Measurements from ENCODE around the gene STK4. TPM values are rescaled to one million over a fixed set of nuclear protein-coding genes. Genes with fewer than 3 reads are reported as not detected.

The STK4 gene
- total and polyA plus RNA-seq, 9 donors = 8.3 to 27.5 (median 19.6) TPM

DNA sequence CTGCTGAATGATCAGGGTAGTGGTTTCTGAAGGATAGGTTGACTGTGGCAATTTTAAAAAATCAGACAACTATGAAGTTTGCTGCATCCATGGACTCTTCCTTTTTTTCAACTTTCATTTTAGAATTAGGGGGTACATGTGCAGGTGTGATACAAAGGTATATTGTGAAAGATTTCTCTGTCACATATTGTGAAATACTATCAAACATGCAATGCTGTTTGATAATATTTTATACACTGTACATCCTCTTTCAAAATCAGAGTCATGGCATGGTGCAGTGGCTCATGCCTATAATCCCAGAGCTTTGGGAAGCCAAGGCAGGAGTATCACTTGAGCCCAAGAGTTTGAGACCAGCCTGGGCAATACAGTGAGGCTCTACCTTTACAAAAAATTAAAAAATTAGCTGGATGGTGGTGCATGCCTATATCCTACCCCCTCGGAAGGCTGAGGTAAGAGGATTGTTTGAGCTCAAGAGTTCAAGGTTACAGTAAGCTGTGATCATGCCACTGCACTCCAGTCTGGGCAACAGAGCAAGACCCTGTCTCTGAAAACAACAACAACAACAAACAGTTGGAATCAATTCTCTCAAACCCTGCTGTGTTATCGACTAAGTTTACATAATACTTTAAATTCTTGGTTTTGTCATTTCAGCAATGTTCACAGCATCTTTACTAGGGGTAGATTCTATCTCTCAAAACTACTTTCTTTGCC, 153.4 kb downstream of the STK4 start:
- H3K4me3 ChIP-seq = no peak overlapping the region
- H3K4me1 ChIP-seq (ENCODE audit: insufficient read depth) = no peaks in the 10 kb centered on the region
- no peak for TF ChIP-seq EP300 (IDR thresholded peaks at IDR 0.05)
- WGBS, 3 donors = 70 to 75% (median 75%) methylated on average over 2 of the region's 2 CpGs
- no peaks in the 10 kb centered on the region for H3K9me3 ChIP-seq
- H3K27ac ChIP-seq = no peak overlapping the region
- no peaks in the 10 kb centered on the region for H3K36me3 ChIP-seq
- no peaks in the 10 kb centered on the region for H3K27me3 ChIP-seq
- intact Hi-C loops (cut with DNase I) = no loop called here
- DNase-seq = no peak

DNA sequence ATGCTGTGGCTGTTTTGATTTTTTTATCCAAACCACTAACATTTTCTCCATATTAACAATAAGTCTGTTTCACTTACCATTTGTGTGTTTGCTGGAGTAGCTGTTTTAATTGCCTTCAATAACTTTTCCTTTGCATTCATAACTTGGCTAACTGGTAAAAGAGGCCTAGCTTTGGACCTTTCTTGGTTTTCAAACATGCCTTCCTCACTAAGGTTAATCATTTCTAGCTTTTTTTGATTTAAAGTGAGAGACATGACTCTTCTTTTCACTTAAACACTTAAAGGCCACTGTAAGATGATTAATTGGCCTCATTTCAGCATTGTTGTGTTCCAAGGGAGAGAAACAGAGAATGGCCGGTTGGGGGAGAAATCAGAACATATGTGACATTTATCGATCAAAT, 155.1 kb downstream of the STK4 start:
- intact Hi-C loops (cut with DNase I) = no loop called here
- no peaks in the 10 kb centered on the region for H3K27me3 ChIP-seq

DNA sequence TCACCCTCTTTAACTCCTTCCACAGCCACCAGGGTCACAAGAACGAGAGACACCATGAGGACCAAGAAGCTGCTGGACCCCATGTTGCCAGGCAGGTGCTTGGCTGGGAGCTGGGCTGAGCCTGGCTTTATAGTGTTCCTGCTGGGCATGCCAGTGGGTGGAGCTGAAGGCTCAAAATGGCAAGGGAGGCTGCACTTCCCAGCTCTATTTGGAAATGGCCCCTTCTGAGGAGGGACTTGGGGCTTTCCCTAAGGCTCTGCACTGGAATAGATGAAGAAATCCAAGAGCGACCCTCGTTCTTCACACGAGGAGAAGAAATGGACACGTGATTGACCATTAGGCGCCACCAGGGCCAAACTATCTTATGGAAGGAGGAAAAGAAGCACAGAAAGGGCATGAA, 158.1 kb downstream of the STK4 start, which contains the start of gene WFDC12:
Gene WFDC12, minus strand, starts transcription at position 101 of the 400 bp plus-strand sequence. Its CDS starts 18 bp downstream, at position 83.
- Histone ChIP-seq H3K27ac (no peak within 1 kb of the TSS), H3K36me3 (no peaks in the 10 kb centered on the region), H3K4me1 (ENCODE audit: insufficient read depth) (no peaks in the 10 kb centered on the region), H3K27me3 (no peaks in the 10 kb centered on the region), H3K4me3 (no peak within 1 kb of the TSS), H3K9me3 (no peaks in the 10 kb centered on the region)
- TF ChIP-seq, protein P1, sequence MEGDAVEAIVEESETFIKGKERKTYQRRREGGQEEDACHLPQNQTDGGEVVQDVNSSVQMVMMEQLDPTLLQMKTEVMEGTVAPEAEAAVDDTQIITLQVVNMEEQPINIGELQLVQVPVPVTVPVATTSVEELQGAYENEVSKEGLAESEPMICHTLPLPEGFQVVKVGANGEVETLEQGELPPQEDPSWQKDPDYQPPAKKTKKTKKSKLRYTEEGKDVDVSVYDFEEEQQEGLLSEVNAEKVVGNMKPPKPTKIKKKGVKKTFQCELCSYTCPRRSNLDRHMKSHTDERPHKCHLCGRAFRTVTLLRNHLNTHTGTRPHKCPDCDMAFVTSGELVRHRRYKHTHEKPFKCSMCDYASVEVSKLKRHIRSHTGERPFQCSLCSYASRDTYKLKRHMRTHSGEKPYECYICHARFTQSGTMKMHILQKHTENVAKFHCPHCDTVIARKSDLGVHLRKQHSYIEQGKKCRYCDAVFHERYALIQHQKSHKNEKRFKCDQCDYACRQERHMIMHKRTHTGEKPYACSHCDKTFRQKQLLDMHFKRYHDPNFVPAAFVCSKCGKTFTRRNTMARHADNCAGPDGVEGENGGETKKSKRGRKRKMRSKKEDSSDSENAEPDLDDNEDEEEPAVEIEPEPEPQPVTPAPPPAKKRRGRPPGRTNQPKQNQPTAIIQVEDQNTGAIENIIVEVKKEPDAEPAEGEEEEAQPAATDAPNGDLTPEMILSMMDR (IDR thresholded peaks at IDR 0.05) = no peak
- no peak for TF ChIP-seq POLR2A (IDR thresholded peaks at IDR 0.05)
- no peak for TF ChIP-seq EP300 (IDR thresholded peaks at IDR 0.05)
- DNase-seq = no peak
- whole genome bisulfite sequencing, 3 donors = 78 to 80% (median 79%) methylated on average over 6 of the region's 6 CpGs
- intact Hi-C loops (cut with DNase I) = no loop called here

More for the DNA sequence above, 155.1 kb downstream of the STK4 start:
- Histone ChIP-seq H3K4me3 (no peak overlapping the region), H3K27ac (no peak overlapping the region), H3K4me1 (ENCODE audit: insufficient read depth) (no peaks in the 10 kb centered on the region), H3K36me3 (no peaks in the 10 kb centered on the region), H3K9me3 (no peaks in the 10 kb centered on the region)
- 89 to 91% (median 89%) methylated on average over 2 of the region's 2 CpGs for WGBS, 3 donors
- no peak for DNase-seq
- TF ChIP-seq, protein P1 (IDR thresholded peaks at IDR 0.05) = no peak
- TF ChIP-seq POLR2A (IDR thresholded peaks at IDR 0.05) (no peak), EP300 (IDR thresholded peaks at IDR 0.05) (no peak)

DNA sequence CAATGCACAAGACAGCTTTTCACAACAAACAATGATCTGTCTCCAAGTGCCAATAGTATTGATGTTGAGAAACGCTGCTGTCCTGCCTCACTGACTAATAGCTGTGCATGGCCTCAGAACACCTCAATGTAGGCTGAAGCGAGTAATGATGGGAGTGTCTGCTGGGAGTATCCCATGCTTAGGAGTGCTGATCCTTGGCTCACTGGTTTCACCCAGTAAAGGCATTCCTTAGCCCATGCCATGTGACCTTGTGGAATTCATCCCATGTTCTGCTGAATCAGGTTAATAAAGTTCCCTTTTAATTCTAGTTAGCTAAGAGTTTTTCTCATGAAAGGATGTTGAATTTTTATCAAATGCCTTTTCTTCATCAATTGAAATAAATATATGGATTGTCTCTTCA, 161.8 kb downstream of the STK4 start:
- Histone ChIP-seq H3K36me3 (no peaks in the 10 kb centered on the region), H3K4me1 (ENCODE audit: insufficient read depth) (no peaks in the 10 kb centered on the region), H3K4me3 (no peak overlapping the region), H3K9me3 (no peaks in the 10 kb centered on the region), H3K27ac (no peak overlapping the region), H3K27me3 (no peaks in the 10 kb centered on the region)
- no peak for DNase-seq
- no peak for TF ChIP-seq EP300 (IDR thresholded peaks at IDR 0.05)
- 43 to 57% (median 44%) methylated on average over 2 of the region's 2 CpGs for WGBS, 3 donors
- intact Hi-C loops (cut with DNase I) = no loop called here

Small RNAs within 50 kb of the gene (small RNA-seq; reads per million reads assigned to genes)
- not detected for gene RF00019

Other genes with a start within 250 kb of the STK4 start
- gene KCNK15, start 220.6 kb upstream of the STK4 start, total RNA-seq = 10 to 100 TPM in 1 of 7 donors, 1 to 10 TPM in 6; 2.6 to 21.6 (median 5.0) TPM
- 1 to 10 TPM in 1 of 2 donors, under 1 TPM in 1; 0.93 to 1.7 TPM for gene KCNK15, start 220.6 kb upstream of the STK4 start, polyA plus RNA-seq
- gene RIMS4, start 156.0 kb upstream of the STK4 start, total RNA-seq = 10 to 100 TPM in 2 of 7 donors, 1 to 10 TPM in 4, under 1 TPM in 1; 0.95 to 17.2 (median 6.8) TPM
- 1 to 10 TPM; 2.4 to 3.0 TPM for gene RIMS4, start 156.0 kb upstream of the STK4 start, polyA plus RNA-seq
- 100 to 1,000 TPM in 5 of 7 donors, 10 to 100 TPM in 2; 55.1 to 153 (median 117) TPM for gene YWHAB, start 80.8 kb upstream of the STK4 start, total RNA-seq
- 100 to 1,000 TPM in 1 of 2 donors, 10 to 100 TPM in 1; 70.1 to 252 TPM for gene YWHAB, start 80.8 kb upstream of the STK4 start, polyA plus RNA-seq
- gene PABPC1L, start 56.5 kb upstream of the STK4 start, total RNA-seq = 10 to 100 TPM; 17.9 to 34.9 (median 22.9) TPM
- 10 to 100 TPM; 13.3 to 19.0 TPM for gene PABPC1L, start 56.5 kb upstream of the STK4 start, polyA plus RNA-seq
- 10 to 100 TPM; 12.3 to 39.8 (median 26.2) TPM for gene TOMM34, start 6.1 kb upstream of the STK4 start, total RNA-seq
- 10 to 100 TPM; 20.1 to 60.7 TPM for gene TOMM34, start 6.1 kb upstream of the STK4 start, polyA plus RNA-seq
- not detected for gene KCNS1, start 134.6 kb downstream of the STK4 start, total RNA-seq
- under 1 TPM; 0.02 to 0.80 TPM for gene KCNS1, start 134.6 kb downstream of the STK4 start, polyA plus RNA-seq
- gene WFDC5, start 148.7 kb downstream of the STK4 start, total RNA-seq = not detected
- not detected for gene WFDC5, start 148.7 kb downstream of the STK4 start, polyA plus RNA-seq
- gene WFDC12, start 158.0 kb downstream of the STK4 start, total RNA-seq = not detected
- not detected for gene WFDC12, start 158.0 kb downstream of the STK4 start, polyA plus RNA-seq
- gene PI3, start 208.4 kb downstream of the STK4 start, total RNA-seq = under 1 TPM in 1 of 7 donors, not detected in 6; 0.92 TPM
- under 1 TPM in 1 of 2 donors, not detected in 1; 0.30 TPM for gene PI3, start 208.4 kb downstream of the STK4 start, polyA plus RNA-seq
- gene SEMG1, start 240.5 kb downstream of the STK4 start, total RNA-seq = not detected
- not detected for gene SEMG1, start 240.5 kb downstream of the STK4 start, polyA plus RNA-seq

All from ovary (tissue), 9 donors.